Motor neuron (in vitro differentiated cells): ENCODE data around the gene GALNT12. TPM values are rescaled to one million over a fixed set of nuclear protein-coding genes. Genes with fewer than 3 reads are reported as not detected.
A peak's percentile ranks its signal among the peaks of the same experiment; 100 is the strongest.

Experiments
- ATAC-seq, 8 experiments: fragments of 200-7000 bp; cut with Tn5 transposase; replicated peaks in 6 of 8; 2 replicates each; pipeline ENCODE4 v1.8.0; 2021; ENCODE audit warnings: mild to moderate bottlenecking in 8 of 8, moderate library complexity in 8 of 8
- H3K27ac ChIP-seq, 2 donors: fragments of 250-450 bp; sonication (Bioruptor Pico); 2 replicates each; pipeline ENCODE4 v1.9.0; 2021; ENCODE audit warnings: antibody characterized with exemption in 2 of 2, mild to moderate bottlenecking in 2 of 2, moderate library complexity in 1 of 2
- H3K4me1 ChIP-seq, 2 donors: fragments of 250-450 bp; sonication (Bioruptor Pico); replicated peaks in 1 of 2; 2 replicates each; pipeline ENCODE4 v1.6.1; 2021; ENCODE audit warnings: antibody characterized with exemption in 2 of 2, mild to moderate bottlenecking in 2 of 2, moderate library complexity in 1 of 2
- H3K4me3 ChIP-seq, 5 donors: fragments of 250-450 bp; sonication (Bioruptor Pico); 2 replicates each; pipeline ENCODE4 v1.9.0; 2021; ENCODE audit warnings: antibody characterized with exemption in 5 of 5, mild to moderate bottlenecking in 5 of 5, moderate library complexity in 4 of 5
- WGBS, 10 experiments: fragments of 450-650 bp; shearing (Covaris generic); methylation state at CpG; one replicate each; pipeline ENCODE4 v1.0.0; 2022; 5-methylcytosine and 5-hydroxymethylcytosine counted together
- in situ Hi-C, 9 experiments: fragments of 400-800 bp; cut with MboI; loops; one replicate each; pipeline ENCODE4 v1.15.0; 2021; ENCODE audit warnings: low sequenced_read_pairs in 9 of 9, low pct_unique_long_range_greater_than_20kb in 2 of 9; ENCODE audit not compliant: unreplicated experiment in 9 of 9
- total RNA-seq, 8 experiments: library from RNA; unstranded; fragments of 300-600 nt; gene quantifications; 2 replicates each; pipeline versions ENCODE4 v1.2.3 to v1.2.4, GENCODE V29; 2022

Gene GALNT12
- total RNA-seq, 8 experiments from 2014 or later: 0.96 to 397 (median 2.4) TPM

DNA sequence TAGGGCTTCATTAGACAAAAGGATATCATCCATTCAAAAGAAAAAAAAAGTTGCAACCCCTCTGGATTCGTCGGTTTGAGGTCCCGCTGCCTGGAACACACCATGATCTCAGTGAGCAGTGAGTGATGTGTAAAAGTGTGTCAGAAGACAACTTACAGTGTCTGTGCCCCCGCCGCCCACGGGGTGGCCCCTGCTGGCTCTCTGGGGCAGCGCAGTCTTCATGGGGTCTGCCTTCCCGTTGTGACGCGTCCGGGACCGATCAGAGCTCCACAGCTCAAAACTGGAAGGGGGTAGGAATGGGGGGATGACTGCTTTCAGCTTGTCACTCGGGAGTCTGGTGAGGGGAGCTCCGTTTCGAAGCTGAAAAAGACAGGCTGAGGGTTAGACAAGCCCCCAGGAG is 33.7 kb upstream of the GALNT12 start:
- 99 to 100% (median 100%) methylated on average over 1 to 14 of the region's 15 CpGs; no CpG with 5 or more reads in 6 of the 10 experiments for WGBS, 10 experiments

DNA sequence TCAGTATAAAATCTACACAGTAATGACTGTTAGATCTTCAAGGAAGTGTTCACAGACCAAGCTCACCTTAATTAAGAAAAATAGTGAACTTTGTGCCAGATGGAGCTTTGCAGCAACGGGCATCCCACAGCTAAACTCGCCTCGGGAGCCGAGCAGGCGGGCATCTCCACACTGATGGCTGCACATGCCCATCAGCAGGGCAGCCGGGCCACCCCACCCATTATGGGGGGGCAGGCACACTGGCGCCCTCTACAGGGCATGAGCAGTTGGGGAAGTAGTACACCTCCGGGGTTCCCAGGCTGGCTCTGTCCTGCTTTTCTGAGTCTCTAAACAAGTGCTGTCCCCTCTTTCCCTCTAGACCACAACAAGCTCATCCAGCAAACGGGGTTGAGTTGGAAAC is 32.7 kb upstream of the GALNT12 start:
- in situ Hi-C loops: loop anchor here (10.0 to 25.0 kb wide), 3 partner anchors 460 to 687 kb away; no protein-coding TSS in a partner anchor
- Histone ChIP-seq H3K4me1 (peaks cover 0 to 7% of the 10 kb centered on the region in 2 donors), H3K4me3 (no peak overlapping the region), H3K27ac (no peak overlapping the region)
- peak in 2 of 8 experiments; percentile 28 to 64 for ATAC-seq
- WGBS, 10 experiments: 70 to 100% (median 87%) methylated on average over 1 to 7 of the region's 9 CpGs; no CpG with 5 or more reads in 2 of the 10 experiments

More for the DNA sequence above, 33.7 kb upstream of the GALNT12 start:
- Histone ChIP-seq H3K4me1 (peaks cover 0 to 4% of the 10 kb centered on the region in 2 donors), H3K27ac (no peak overlapping the region), H3K4me3 (no peak overlapping the region)
- in situ Hi-C loops: loop anchor here in 4 of 9 experiments (10.0 to 25.0 kb wide), 2 partner anchors 459 to 461 kb away; no protein-coding TSS in a partner anchor
- no peak for ATAC-seq

DNA sequence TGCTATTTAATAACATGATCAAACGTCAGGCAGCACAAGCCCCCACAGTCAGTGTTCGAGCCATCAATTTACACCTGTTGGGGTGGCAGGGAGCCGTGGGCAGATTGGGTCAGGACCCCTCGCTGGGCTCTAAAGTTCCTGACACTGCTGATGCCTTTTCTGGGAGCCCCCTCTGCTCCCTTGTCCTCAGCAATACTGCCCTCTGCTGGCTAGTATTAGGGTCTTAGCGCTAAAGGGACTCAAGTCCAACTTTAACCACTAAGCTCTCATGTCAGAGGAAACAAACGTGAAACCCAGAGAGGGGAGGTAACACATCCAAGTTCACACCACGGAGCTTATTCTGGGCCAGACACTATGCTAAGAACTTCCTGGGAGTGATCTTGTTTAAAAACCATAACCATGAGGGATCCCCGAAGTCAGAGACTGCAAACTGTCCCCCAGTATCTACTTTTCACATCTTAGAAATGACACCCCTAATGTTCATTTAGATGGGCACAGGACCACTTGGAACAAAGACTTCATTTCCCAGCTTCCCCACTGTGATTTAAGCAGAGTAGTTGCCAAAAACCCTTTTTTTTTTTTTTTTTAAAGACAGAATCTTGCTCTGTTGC is 31.5 kb upstream of the GALNT12 start:
- in situ Hi-C loops: loop anchor here in 8 of 9 experiments (10.0 to 25.0 kb wide), 3 partner anchors 461 to 689 kb away; no protein-coding TSS in a partner anchor
- H3K27ac ChIP-seq: no peak overlapping the region

DNA sequence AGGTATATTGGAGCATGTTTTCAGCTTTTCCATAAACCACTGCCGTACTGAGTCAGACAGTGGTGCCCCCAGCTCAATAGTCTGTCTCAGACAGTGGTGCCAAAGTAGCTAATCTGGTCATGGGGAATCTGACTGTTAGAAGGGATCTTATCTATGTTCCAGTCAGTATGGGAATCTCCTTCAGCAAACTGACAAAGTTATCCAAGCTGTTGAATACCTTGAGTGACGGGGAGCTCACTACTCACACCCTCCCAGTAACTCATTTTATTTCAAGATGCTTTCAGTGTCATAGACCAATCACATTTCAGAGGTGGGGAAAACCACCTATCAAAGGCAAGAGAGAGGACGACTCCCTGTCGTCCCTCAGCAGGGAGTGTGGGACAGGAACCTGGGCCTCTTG is 29.9 kb upstream of the GALNT12 start:
- ATAC-seq: no peak
- no peak overlapping the region for H3K27ac ChIP-seq
- in situ Hi-C loops: loop anchor here in 8 of 9 experiments (10.0 to 25.0 kb wide), 3 partner anchors 463 to 690 kb away; no protein-coding TSS in a partner anchor
- peaks cover 0 to 7% of the 10 kb centered on the region in 2 donors for H3K4me1 ChIP-seq
- H3K4me3 ChIP-seq: no peak overlapping the region
- 58 to 100% (median 100%) methylated on average over 1 to 3 of the region's 4 CpGs; no CpG with 5 or more reads in 2 of the 10 experiments for WGBS, 10 experiments

More for the DNA sequence above, 31.5 kb upstream of the GALNT12 start:
- Histone ChIP-seq H3K4me3 (no peak overlapping the region), H3K4me1 (peaks cover 0 to 7% of the 10 kb centered on the region in 2 donors)
- peak; percentile 45 to 83 (median 50) for ATAC-seq
- WGBS, 10 experiments: 0 to 70% (median 39%) methylated on average over 1 to 6 of the region's 8 CpGs

DNA sequence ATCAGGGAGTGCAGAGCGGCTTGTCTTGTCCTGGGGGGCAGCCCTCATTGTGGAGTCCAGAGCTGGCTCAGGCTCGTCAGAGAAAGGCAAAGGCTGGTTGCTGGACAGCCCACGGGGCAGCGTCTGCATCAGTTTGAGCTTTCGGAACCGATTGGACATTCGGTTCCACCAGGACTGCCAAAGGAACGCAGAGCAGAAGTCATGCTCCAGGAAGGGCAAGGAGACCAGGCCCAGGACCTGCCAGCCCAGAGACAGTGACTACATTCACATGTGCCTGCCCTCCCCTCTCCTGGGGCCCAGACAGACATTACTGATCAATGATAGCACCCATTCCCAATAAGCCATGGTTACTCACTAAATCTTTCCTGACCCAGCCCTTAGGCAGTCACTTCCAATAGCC is 29.2 kb upstream of the GALNT12 start:
- H3K4me1 ChIP-seq: peaks cover 0 to 7% of the 10 kb centered on the region in 2 donors
- in situ Hi-C loops: loop anchor here in 8 of 9 experiments (10.0 to 25.0 kb wide), 3 partner anchors 463 to 691 kb away; no protein-coding TSS in a partner anchor
- H3K4me3 ChIP-seq: no peak overlapping the region
- H3K27ac ChIP-seq: peak overlapping the region in 1 of 2 donors; percentile 30
- WGBS, 10 experiments: 82 to 100% (median 88%) methylated on average over 2 to 7 of the region's 8 CpGs; no CpG with 5 or more reads in 4 of the 10 experiments
- ATAC-seq: no peak

DNA sequence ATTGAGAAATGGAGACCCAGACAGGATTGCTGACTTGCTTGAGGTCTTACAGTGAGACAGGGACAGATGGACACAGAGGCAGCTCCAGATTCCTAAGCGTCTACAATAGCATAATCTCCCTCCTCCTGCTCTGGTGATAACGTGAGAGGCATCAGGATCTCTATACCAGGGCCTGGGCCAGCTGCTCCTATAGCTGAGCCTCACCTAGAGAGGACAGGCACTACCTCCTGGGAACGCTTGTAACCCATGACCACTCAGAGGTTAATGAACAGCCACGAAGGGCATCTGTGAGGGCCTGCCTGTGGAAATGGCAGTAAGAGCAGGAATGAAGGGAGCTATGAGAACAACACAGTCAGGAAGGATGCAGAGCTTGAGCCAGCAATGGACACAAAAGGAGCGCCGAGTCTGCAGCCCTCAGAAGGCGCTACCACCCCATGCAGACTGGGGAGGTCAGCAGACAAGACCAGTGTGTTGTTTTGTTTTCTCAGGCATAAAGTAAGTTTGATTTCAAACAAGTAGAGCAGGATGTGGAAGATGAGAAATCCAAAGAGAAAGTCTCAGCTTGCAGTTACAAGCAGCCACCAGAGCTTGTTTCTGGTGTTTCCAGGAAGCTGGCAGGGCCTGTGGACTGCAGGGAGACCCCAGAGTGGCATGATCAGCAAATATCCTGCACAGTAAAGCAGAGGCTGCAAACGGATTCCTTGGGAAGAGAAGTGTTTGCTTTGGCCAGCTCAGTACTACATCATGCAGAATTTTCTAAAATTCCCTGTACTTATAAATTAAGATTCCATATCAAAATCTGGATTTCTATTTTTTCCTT is 28.5 kb upstream of the GALNT12 start:
- peak in 5 of 8 experiments; percentile 33 to 80 (median 44) for ATAC-seq
- Histone ChIP-seq H3K27ac (peak overlapping the region in 1 of 2 donors; percentile 30), H3K4me1 (peaks cover 0 to 7% of the 10 kb centered on the region in 2 donors), H3K4me3 (no peak overlapping the region)
- WGBS, 10 experiments: 40 to 100% (median 78%) methylated on average over 1 to 7 of the region's 8 CpGs; no CpG with 5 or more reads in 1 of the 10 experiments
- in situ Hi-C loops: loop anchor here in 8 of 9 experiments (10.0 to 25.0 kb wide), 3 partner anchors 464 to 692 kb away; no protein-coding TSS in a partner anchor

DNA sequence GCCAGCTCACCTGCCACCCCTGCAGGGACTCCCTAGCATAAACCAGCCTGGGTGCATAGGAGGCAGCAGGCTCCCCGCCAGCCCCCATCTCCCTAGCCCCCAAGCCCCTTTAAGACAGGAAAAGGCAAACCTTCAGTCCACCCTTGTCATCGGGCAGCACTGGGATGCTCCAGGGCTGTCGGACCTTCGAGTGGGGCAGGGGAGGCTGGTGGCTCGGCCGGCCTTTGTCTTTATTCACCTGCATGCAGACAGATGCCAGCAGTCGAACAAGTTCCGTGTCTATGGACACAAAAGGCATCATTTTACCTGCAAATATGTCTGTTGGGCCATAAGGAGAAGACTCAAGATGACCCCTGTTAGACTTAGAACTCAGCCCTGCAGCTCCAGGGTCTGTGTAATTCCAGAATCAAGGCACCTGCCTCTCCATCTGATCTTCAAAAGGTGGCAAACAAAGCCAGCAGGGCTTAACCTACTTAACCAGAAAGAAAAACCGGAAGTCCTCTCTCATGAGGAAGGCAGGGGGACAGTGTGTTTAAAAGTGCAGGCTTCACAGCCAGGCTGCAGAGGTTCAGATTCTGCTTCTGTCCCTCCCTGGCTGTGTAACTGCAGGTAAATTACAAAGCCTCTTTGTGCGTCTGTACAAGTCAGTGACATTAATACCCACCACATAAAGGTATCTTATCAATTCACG is 27.3 kb upstream of the GALNT12 start:
- Histone ChIP-seq H3K4me1 (peaks cover 0 to 7% of the 10 kb centered on the region in 2 donors), H3K4me3 (no peak overlapping the region), H3K27ac (no peak overlapping the region)
- WGBS, 10 experiments: 90 to 100% (median 98%) methylated on average over 1 to 7 of the region's 11 CpGs; no CpG with 5 or more reads in 2 of the 10 experiments
- no peak for ATAC-seq
- in situ Hi-C loops: loop anchor here in 5 of 9 experiments (25.0 kb wide), 2 partner anchors 468 to 693 kb away; no protein-coding TSS in a partner anchor

DNA sequence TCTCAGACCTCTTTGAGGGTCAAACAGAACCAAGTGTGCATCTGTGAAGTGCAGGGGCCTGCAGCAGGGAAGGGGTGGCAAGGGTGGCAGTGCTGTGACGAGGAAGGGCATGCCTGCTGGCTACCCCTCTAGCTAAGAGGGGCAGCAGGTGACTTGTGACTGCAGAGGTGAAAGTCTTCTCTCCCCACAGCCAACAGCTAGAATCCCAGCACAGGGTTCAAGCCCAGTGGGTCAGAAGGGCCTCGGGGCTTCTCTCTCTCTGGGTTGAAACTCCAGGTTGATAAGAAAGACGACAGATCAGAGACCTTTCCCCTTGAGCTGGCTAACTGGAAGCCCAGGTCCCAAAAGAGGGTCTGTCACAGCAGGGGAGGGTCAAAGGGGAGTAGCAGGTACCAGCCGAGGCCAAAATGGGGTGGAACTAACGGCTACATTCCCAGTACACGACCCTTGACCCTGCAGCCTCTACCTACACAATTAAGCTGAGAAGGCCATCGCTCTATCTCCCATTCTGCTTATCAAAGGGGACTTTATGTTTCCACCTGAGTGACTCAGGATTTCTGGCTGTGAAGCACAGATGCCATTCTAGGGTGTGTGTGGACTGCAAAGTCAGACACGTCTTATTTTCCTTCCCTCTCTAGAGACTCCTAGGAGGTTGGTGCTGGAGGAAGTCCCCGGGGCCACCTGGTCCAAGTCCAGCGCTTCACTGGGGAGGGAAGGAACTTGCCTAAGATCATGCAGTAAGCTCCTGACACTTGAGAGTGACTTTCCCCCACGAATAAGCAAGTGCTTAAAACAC is 25.7 kb upstream of the GALNT12 start:
- Histone ChIP-seq H3K4me1 (peaks cover 0 to 7% of the 10 kb centered on the region in 2 donors), H3K4me3 (no peak overlapping the region), H3K27ac (no peak overlapping the region)
- 89 to 100% (median 97%) methylated on average over 1 to 5 of the region's 11 CpGs; no CpG with 5 or more reads in 5 of the 10 experiments for WGBS, 10 experiments
- in situ Hi-C loops: loop anchor here in 5 of 9 experiments (25.0 kb wide), 2 partner anchors 469 to 694 kb away; no protein-coding TSS in a partner anchor
- ATAC-seq: no peak

DNA sequence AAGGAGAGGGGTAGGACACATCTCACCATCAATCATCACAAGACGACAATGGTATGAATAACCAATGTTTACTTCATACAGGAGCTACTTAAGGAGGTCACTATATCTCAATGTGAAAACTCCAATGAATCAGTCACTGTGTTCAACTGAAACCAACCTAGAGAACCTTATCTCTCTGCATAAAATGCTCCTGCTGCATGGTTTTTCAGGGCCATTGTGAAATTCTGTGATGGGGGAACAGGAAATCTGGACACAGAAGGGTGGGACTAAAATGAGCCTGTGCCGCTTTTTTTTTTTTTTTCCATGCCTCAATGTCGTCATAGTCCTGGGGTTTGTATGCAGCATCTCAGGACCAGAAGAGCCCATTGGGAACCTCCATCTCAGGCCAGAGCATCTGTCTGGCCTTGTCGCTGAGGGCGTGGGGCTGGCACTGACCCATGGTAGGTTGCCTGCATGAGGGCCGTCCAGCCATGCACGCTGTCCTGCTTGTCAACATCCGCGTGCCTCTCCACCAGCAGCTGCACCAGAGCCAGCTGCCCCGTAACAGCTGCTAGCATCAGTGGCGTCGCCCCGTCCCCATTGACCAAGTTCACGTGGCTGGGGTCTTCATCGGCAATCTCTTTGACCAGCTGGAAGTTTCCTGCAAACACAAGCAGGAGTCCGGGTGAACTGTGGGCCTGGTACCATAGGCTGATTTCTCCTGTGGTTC is 23.8 kb upstream of the GALNT12 start:
- WGBS, 10 experiments: 79 to 100% (median 95%) methylated on average over 1 to 9 of the region's 16 CpGs; no CpG with 5 or more reads in 6 of the 10 experiments

DNA sequence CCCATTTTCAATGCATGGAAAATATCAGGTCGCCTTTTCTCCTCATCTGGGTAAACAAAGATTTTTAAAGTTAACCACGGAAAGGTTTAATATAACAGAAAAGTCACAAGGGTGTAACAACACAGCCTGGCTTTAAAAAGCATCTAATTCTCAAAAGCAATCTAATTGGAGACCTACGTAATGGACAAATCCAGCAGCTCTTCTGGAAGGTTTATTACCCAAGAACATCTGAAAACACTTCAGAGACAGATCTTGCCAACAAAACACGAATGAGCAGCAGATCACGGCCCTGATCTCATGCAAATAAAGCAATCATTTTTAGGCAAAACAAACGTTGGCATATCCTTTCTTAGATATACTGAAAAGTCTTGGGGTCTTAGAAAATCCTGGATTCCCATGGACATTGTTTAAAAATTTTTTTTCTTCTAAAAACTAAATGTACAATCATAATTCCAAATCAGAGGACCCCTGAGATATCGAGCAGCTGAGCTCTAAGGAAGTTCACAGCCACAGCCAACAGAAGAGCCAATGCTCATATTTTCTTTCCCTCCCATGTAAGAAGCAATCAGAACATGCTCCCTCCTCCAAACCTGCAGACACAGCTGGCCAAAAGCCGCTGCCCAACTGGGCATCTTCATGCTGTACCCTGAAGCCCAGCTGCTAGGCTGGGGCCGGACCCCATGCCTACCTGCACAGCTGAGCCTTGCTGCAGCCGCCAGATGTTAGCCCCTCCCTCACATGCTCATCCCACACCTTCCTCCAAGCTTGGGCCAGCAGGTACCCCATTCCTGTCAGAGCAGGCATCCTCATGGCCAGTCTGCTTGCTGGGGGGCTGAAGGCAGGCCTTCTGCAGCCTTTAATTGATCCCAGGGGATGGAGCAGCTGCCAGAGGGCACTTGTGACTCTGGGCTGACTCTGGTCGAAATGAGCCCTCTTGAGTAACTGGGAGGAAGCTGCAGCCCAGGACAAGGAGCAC is 22.4 kb upstream of the GALNT12 start:
- no peak overlapping the region for H3K4me3 ChIP-seq
- no peak overlapping the region for H3K27ac ChIP-seq
- no peaks in the 10 kb centered on the region for H3K4me1 ChIP-seq
- in situ Hi-C loops: loop anchor here in 5 of 9 experiments (25.0 kb wide), 2 partner anchors 473 to 698 kb away; no protein-coding TSS in a partner anchor
- WGBS, 10 experiments: 0 to 100% (median 68%) methylated on average over 2 to 9 of the region's 11 CpGs
- no peak for ATAC-seq

More for the DNA sequence above, 23.8 kb upstream of the GALNT12 start:
- Histone ChIP-seq H3K4me1 (peaks cover 0 to 4% of the 10 kb centered on the region in 2 donors), H3K4me3 (no peak overlapping the region), H3K27ac (no peak overlapping the region)
- in situ Hi-C loops: loop anchor here in 5 of 9 experiments (25.0 kb wide), 2 partner anchors 471 to 696 kb away; no protein-coding TSS in a partner anchor
- ATAC-seq: no peak
